HG02678 (cell line): ENCODE results near the gene C1QTNF5.

Experiments
- ATAC-seq: cut with Tn5 transposase; IDR thresholded peaks from one replicate; pipeline ENCODE4 v1.9.1; 2021; ENCODE audit warnings: mild to moderate bottlenecking, moderate library complexity; ENCODE audit not compliant: unreplicated experiment

The C1QTNF5 gene

GRCh38 chr11:119373059-119373920 is 32.6 kb upstream of the C1QTNF5 start:
- ATAC-seq, result no peak

GRCh38 chr11:119372260-119373058 is 31.8 kb upstream of the C1QTNF5 start:
- no peak for ATAC-seq

GRCh38 chr11:119371778-119372182 is 31.1 kb upstream of the C1QTNF5 start:
- ATAC-seq, result no peak

GRCh38 chr11:119371067-119371601 is 30.5 kb upstream of the C1QTNF5 start:
- no peak for ATAC-seq

- no peak for ATAC-seq
Observed at GRCh38 chr11:119370486-119371046, 29.9 kb upstream of the C1QTNF5 start.

- no peak for ATAC-seq
Observed at GRCh38 chr11:119369132-119369925, 28.6 kb upstream of the C1QTNF5 start.

GRCh38 chr11:119368121-119369034 is 27.7 kb upstream of the C1QTNF5 start:
- ATAC-seq, result no peak

GRCh38 chr11:119367661-119368120 is 27.0 kb upstream of the C1QTNF5 start:
- no peak for ATAC-seq

GRCh38 chr11:119366690-119367620 is 26.3 kb upstream of the C1QTNF5 start:
- no peak for ATAC-seq

GRCh38 chr11:119365071-119365591 is 24.4 kb upstream of the C1QTNF5 start:
- no peak for ATAC-seq

- peak; percentile 51 for ATAC-seq
Observed at GRCh38 chr11:119363851-119364590, 23.3 kb upstream of the C1QTNF5 start.

GRCh38 chr11:119363081-119363850 is 22.6 kb upstream of the C1QTNF5 start:
- ATAC-seq, result no peak

GRCh38 chr11:119362741-119363080 is 22.0 kb upstream of the C1QTNF5 start:
- ATAC-seq, result no peak

- ATAC-seq, result no peak
Observed at GRCh38 chr11:119361941-119362725, 21.4 kb upstream of the C1QTNF5 start.

GRCh38 chr11:119361056-119361787 is 20.5 kb upstream of the C1QTNF5 start:
- ATAC-seq, result no peak
